HG02981 (cell line): ENCODE data around the gene NARF.

ENCODE experiments used
- ATAC-seq: cut with Tn5 transposase; IDR thresholded peaks from one replicate; pipeline ENCODE4 v1.9.1; 2021; ENCODE audit warnings: mild to moderate bottlenecking, moderate library complexity; ENCODE audit not compliant: unreplicated experiment

Gene NARF

DNA sequence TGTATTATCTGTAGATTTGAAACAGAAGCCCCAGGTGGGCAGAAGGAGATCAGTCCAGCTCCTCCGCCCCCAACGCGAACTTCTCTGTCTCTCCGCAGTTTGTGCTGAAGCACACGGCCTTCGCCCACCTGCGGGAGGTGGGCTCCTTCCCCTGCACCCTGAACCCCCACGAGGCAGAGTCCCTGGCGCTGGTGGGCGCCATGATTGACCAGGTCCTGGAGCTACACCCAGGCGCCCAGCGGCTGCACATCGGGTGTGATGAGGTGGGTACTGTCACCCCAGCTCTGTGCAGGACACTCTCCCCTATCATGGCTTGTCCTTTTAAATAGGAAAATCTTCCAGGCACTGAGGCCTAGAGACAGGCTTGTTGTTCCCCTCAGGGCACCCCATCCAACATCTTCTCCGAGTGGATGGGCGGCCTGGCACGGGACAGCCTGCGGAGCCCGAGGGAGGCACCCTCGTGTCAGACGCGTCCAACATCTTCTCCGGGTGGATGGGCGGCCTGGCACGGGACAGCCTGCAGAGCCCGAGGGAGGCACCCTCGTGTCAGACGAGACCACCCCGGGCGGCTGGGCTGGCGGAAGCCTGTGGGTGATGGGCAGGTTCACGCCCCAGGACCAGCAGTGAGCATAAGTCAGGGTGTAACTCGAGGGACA lies 24.9 kb upstream of the NARF start:
- no peak for ATAC-seq

- no peak for ATAC-seq
Observed at GRCh38 chr17:82434216-82434565, 24.4 kb upstream of the NARF start.

DNA sequence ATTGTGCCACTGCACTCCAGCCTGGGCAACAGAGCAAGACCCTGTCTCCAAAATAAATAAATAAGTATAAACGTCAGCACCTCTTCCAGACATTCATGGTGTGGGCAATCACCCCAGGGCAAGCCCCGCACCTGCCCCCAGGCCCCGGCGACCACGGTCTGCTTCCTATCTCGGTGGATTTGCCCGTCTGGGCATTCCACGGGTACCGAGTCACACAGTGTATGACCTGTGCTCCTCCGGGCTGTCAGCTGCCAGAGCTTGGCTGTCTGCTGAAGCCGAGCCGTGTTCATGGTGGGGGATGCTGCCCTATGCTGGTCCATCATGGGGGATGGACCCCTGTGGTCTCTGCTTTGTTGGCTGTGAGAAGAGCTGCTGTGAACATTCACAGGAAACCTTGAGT lies 23.4 kb upstream of the NARF start:
- no peak for ATAC-seq

DNA sequence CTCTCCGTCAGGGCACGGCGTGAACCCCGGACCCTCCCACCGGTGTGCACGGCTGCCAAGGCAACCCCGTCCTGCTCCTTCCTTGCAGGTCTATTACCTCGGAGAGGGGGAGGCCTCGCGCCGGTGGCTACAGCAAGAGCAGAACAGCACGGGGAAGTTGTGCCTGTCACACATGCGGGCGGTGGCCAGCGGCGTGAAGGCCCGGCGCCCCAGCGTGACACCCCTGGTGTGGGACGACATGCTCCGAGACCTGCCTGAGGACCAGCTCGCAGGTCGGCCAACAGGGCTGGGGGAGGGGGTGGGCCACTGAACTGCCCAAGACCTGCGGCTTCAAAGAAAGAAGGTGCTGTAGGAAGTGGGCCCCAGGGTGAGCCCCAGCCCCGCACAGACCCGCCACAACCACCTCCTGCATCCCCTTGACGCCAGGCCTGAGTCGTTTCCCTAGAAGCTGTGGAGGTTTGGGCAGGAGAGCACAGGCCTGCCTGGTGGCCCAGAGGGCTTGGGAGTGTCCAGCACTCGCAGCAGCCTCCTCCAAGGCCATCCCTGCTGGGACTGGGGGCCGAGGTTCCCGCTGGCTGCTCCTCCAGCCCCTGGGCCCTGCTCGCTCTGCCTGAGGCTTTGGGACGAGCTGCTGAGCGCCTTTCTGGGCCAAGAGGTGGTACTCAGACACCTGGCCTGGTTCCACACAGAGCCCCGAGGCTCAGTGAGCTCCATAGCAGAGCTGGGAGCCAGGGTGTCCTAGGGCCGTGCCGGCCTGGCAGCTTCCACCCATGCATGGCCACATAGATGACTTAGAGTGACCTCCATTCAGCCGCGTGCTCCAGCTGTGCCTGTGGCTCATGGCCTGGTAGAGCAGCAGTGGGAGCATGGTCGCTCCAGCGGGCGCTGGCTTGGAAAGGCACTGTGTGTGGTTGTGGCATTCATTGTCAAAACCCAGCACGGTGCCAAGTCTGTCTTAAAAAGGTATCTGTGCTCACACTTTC lies 22.6 kb upstream of the NARF start:
- ATAC-seq, result no peak

GRCh38 chr17:82436601-82437324 lies 21.8 kb upstream of the NARF start:
- no peak for ATAC-seq

DNA sequence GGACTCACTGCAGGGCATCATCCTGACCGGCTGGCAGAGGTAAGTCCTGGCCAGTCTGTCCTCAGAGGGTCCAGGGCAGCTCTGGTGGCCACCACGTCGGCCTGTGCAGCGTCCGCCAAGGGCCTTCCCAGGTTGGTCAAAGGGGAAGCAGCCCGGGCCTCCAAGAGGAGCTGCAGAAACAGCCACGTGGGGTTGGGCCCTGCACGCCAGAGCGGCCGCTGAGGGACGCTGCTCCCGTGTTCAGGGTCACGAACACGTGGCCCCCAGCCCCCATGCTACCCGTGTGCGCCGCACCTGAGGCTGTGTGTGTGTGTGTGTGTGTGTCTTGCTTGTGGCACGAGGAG lies 21.2 kb upstream of the NARF start:
- no peak for ATAC-seq

- ATAC-seq, result no peak
Observed at GRCh38 chr17:82438401-82439193, 19.9 kb upstream of the NARF start.

- ATAC-seq, result no peak
Observed at GRCh38 chr17:82439194-82439828, 19.2 kb upstream of the NARF start.

GRCh38 chr17:82439829-82440365 lies 18.6 kb upstream of the NARF start:
- no peak for ATAC-seq

- ATAC-seq, result no peak
Observed at GRCh38 chr17:82440469-82440981, 18.0 kb upstream of the NARF start.

- ATAC-seq, result no peak
Observed at GRCh38 chr17:82440991-82441627, 17.4 kb upstream of the NARF start.

DNA sequence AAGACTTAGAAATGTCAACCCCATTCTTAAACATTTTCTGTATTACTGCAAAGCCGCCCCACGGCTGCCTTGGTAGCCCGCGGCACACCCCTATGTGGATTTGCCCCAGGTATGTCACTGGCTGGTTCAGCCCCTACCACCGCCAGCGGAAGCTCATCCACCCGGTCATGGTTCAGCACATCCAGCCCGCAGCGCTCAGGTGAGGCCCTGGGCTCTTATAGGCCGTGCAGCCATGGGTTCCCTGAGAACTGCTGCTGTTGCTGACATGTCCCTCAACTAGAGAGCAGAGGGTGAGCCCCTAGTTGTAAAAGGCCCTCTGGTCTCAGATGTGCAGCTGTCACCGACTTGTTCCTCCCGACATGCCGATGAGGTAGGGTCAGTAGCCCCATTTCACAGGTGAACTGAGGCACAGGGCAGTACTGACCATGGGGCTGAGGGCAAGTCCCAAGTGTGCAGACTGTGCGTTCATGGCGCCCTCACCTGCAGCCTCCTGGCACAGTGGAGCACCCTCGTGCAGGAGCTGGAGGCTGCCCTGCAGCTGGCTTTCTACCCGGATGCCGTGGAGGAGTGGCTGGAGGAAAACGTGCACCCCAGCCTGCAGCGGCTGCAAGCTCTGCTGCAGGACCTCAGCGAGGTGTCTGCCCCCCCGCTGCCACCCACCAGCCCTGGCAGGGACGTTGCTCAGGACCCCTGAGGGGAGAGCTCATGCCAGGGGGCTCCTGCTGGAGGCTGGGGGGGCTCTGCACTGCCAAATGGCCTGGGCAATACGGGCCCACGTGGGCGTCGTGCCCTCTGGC lies 16.7 kb upstream of the NARF start:
- no peak for ATAC-seq

- ATAC-seq, result no peak
Observed at GRCh38 chr17:82442643-82443464, 15.7 kb upstream of the NARF start.

GRCh38 chr17:82443465-82444283 lies 14.9 kb upstream of the NARF start:
- no peak for ATAC-seq

DNA sequence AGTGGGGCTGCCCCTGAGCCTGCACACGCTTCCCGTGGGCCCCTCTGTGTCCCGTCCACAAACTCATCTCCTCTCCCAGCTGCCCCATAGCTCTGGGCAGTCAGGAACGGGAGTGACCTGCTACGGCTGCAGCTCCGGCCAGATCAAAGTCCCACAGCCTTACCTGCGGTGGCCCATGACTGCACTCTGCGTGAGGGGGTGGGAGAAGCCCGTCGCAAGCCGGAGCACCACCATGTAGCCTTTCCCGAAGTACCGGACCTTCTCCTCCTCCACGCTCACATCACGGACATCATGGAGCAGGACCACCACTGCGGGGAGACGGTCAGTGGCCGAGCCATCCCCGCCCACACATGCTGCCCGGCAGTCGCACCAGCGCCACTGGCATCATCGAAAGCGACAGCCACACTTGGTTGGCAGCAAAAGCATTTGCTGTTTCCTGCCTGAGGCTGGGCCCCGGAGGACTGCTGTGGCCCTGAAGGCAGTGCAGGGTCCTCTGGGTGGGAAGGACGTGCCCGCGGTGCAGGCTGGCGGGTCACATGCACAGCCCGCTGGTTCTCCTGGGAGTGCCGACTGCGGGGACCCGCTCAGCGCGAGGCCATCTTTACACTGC lies 14.2 kb upstream of the NARF start:
- ATAC-seq, result no peak

DNA sequence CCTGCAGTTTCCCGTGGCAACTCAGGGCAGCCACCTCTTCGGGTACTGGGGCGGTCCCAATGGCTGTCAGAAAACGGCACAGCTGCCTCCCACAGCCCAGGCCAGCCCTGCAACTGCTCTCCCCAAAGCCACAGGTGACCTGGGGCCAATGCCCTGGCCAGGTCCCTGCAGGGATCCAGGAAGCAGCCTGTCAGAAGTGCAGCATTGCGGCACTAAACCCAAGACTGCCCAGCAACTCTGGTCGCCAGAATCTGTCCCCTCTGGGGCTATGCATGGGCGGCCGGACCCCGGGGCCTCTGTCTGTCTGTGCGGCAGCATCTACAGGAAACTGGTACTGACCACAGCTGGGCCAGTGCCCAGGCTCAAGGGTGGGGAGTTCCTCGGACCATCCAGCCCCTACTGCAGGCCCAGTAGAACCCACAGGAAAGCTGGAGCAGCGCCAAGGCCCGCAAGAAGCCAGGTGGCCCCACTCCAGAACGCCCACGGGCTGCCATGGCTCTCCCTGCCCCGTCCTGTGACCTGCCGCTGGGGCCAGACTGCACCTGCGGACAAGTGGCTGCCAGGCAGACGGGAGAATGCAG lies 13.5 kb upstream of the NARF start:
- no peak for ATAC-seq
